ENCODE data around the gene ADARB2. TPM values are rescaled to one million over a fixed set of nuclear protein-coding genes. Genes with fewer than 3 reads are reported as not detected.

ADARB2 gene
- total RNA-seq, 6 experiments from 2014 or later: not detected

- DNase-seq: no peak
- no peaks in the 10 kb centered on the region for H3K36me3 Mint-ChIP-seq (ENCODE audit: low read depth)
- H3K9me3 Mint-ChIP-seq: peaks cover 62% of the 10 kb centered on the region
- H3K4me3 Mint-ChIP-seq: no peak overlapping the region
- no peaks in the 10 kb centered on the region; the same call in 1 of the 2 replicates for H3K27me3 Mint-ChIP-seq (ENCODE audit: insufficient read depth)
- TF ChIP-seq CTCF (IDR thresholded peaks at IDR 0.05): no peak
- no peaks in the 10 kb centered on the region for H3K4me1 Mint-ChIP-seq (ENCODE audit: low read depth)
- no peak overlapping the region for H3K27ac Mint-ChIP-seq
These were observed 85.9 kb downstream of the ADARB2 start for GRCh38 chr10:1651270-1651966.

- no peak overlapping the region for H3K4me3 Mint-ChIP-seq
- no peak for TF ChIP-seq CTCF (IDR thresholded peaks at IDR 0.05)
- H3K4me1 Mint-ChIP-seq (ENCODE audit: low read depth): no peaks in the 10 kb centered on the region
- H3K27me3 Mint-ChIP-seq (ENCODE audit: insufficient read depth): peaks cover 2% of the 10 kb centered on the region; the same call in 1 of the 2 replicates
- H3K36me3 Mint-ChIP-seq (ENCODE audit: low read depth): no peaks in the 10 kb centered on the region; the same call in 1 of the 2 replicates
- H3K9me3 Mint-ChIP-seq: peaks cover 68% of the 10 kb centered on the region
- H3K27ac Mint-ChIP-seq: no peak overlapping the region
- no peak for DNase-seq
These were observed 86.6 kb downstream of the ADARB2 start for GRCh38 chr10:1650542-1651269.

GRCh38 chr10:1648648-1649047 is 88.7 kb downstream of the ADARB2 start:
- no peak for TF ChIP-seq CTCF (IDR thresholded peaks at IDR 0.05)
- H3K4me3 Mint-ChIP-seq: no peak overlapping the region
- no peaks in the 10 kb centered on the region for H3K4me1 Mint-ChIP-seq (ENCODE audit: low read depth)
- H3K9me3 Mint-ChIP-seq: peaks cover 78% of the 10 kb centered on the region
- no peak overlapping the region for H3K27ac Mint-ChIP-seq
- H3K36me3 Mint-ChIP-seq (ENCODE audit: low read depth): no peaks in the 10 kb centered on the region; the same call in 1 of the 2 replicates
- 0 out of 2 replicates have a peak, but pooled peaks cover 2% of the 10 kb centered on the region for H3K27me3 Mint-ChIP-seq (ENCODE audit: insufficient read depth)
- DNase-seq: no peak

GRCh38 chr10:1646332-1646731 is 91.0 kb downstream of the ADARB2 start:
- Mint-ChIP-seq H3K4me3 (no peak overlapping the region), H3K36me3 (ENCODE audit: low read depth) (no peaks in the 10 kb centered on the region; the same call in 1 of the 2 replicates), H3K4me1 (ENCODE audit: low read depth) (no peaks in the 10 kb centered on the region), H3K9me3 (peaks cover 79% of the 10 kb centered on the region), H3K27ac (no peak overlapping the region), H3K27me3 (ENCODE audit: insufficient read depth) (0 out of 2 replicates have a peak, but pooled peaks cover 2% of the 10 kb centered on the region)
- DNase-seq: no peak
- TF ChIP-seq CTCF (IDR thresholded peaks at IDR 0.05): no peak

- Mint-ChIP-seq H3K27me3 (ENCODE audit: insufficient read depth) (0 out of 2 replicates have a peak, but pooled peaks cover 2% of the 10 kb centered on the region), H3K9me3 (peaks cover 79% of the 10 kb centered on the region), H3K36me3 (ENCODE audit: low read depth) (no peaks in the 10 kb centered on the region; the same call in 1 of the 2 replicates), H3K4me3 (no peak overlapping the region), H3K27ac (no peak overlapping the region), H3K4me1 (ENCODE audit: low read depth) (no peaks in the 10 kb centered on the region)
- no peak for TF ChIP-seq CTCF (IDR thresholded peaks at IDR 0.05)
- no peak for DNase-seq
These were observed 91.4 kb downstream of the ADARB2 start for GRCh38 chr10:1645896-1646295.

Measured in HFFc6 (cell line).